NCI-H1694 (cell line): Measurements from ENCODE around the gene TREML2.
A peak's percentile ranks its signal among the peaks of the same experiment; 100 is the strongest.

ENCODE experiments used
- DNase-seq: peaks from one replicate; lab custom pipeline; 2025; lab: John Stamatoyannopoulos, UW

The TREML2 gene

GRCh38 chr6:41176189-41176588 is 24.8 kb downstream of the TREML2 start:
- DNase-seq, result no peak

GRCh38 chr6:41175084-41175483 is 25.9 kb downstream of the TREML2 start:
- DNase-seq, result no peak

DNA sequence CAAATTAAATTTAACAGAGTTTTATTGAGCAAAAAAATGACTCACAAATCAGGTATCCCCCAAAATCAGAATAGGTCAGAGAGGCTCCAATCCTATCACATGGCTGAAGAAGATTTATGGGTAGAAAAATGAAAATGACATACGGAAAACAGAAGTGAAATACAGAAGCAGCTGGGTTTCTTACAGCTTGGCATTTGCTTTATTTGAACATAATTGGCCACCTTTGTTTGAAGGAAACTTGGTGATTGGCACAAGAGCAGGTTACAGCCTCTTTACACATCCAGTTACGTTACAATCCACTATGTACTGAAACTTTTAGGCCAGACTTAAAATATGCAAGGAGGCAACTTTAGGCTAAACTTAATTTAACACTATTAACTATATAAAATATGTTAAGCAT is 26.3 kb downstream of the TREML2 start:
- DNase-seq, result no peak

GRCh38 chr6:41171908-41172307 is 29.0 kb downstream of the TREML2 start:
- no peak for DNase-seq

DNA sequence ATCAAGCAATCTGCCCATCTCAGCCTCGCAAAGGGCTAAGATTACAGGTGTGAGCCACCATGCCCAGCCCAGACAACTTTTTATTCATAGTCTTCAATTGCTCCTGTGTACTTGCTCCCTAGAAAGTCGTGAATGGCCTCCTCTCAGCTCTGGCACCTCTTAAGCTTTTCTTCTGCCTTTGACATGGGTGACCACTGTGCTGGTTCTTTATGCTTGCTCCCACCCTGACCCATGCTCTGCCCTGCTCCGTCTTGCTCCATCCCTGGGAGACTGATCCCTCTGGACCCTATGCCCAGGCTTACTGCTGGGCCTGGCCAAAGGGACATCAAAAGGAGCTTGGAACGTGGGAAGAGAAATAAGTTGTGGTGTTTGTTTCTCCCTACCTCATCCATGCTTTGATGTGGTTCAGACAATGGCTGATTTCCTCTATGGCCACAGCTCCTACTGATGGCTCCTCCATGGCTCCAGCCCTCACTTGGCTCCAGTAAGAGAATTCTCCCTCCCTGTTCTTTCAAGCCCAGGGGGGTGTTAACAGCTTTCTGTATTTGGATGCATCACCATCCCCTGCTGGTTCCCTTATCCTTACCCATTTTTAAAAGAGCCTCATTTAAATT is 30.3 kb downstream of the TREML2 start:
- no peak for DNase-seq

GRCh38 chr6:41167173-41167963 is 33.6 kb downstream of the TREML2 start:
- no peak for DNase-seq

DNA sequence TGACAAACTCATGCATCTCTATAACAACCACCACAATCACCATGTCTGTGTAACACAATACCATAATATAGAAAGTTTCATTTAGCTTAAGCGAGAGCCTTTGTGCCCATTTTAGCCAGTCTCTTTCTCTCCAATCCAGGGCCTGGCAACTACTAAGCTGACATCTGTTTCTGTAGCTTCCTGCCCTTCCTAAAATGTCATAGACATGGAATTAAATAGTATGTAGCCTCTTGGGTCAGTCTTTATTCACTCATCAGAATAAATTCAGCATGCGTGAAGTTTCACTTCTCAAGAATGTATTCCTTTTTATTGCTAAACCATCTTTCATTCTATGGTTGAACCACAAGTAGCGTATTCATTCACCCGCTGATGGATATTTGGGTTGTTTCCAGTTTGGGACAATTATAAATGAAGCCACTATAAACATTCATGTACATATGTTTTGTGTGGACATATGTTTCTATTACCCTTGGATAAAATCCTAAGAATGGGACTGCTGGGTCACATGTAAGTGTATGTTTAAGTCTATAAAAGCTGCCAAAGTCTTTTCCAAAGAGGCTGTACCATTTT is 36.3 kb downstream of the TREML2 start:
- no peak for DNase-seq

DNA sequence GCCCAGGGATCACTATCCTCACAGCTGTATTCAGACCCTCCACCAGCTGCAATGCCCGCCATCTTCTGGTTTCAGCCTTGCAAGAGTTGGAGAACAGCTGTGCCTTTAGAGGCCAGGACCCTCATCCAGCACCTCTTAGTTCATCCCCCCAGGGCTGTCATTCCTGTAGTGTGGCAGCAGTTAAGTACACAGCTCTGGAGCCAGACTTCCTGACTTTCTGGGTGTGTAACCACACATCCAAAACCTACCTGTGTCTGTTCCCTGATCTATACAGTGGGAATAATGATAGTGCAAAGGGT is 37.6 kb downstream of the TREML2 start:
- no peak for DNase-seq

DNA sequence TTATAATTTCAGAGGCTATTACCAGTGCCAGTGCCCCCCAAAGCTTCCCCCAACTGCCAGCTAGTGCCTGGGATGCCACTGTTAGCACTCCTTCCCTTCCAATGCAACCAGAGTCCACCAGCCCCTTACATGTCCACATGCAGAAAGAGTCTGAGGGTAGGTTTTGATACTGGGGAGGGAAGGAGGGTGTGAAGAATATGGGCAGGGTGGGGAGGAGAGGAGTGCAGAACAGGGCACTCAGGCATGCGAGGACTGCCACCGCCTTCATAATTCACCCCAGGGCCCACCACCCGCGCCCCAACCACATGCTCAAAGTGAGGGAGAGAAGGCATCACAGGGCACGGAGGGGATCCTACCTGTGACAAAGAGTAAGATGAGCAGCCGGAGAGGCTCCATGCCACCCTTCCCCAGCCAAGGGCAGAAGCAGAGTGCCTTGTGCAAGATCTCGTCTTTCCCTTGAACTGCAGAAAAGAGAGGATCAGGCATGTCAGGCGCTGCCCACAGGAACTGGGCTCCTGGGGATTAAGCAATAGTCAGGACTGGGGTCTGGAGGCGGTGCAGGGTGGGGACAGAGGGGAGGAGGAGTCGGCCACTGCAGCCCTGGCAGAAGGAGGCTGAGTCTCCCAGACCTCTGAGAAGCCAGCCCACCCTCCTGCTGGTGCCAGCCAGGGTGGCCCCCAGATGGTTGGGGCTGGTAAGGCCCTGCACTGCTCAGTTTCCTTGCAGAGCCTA is 38.1 kb downstream of the TREML2 start, which contains the start of gene TREM2:
TREM2 (minus strand) TSS at position 430 of the 732 bp plus-strand sequence; CDS start at position 396, 34 bp downstream.
- no peak for DNase-seq

DNA sequence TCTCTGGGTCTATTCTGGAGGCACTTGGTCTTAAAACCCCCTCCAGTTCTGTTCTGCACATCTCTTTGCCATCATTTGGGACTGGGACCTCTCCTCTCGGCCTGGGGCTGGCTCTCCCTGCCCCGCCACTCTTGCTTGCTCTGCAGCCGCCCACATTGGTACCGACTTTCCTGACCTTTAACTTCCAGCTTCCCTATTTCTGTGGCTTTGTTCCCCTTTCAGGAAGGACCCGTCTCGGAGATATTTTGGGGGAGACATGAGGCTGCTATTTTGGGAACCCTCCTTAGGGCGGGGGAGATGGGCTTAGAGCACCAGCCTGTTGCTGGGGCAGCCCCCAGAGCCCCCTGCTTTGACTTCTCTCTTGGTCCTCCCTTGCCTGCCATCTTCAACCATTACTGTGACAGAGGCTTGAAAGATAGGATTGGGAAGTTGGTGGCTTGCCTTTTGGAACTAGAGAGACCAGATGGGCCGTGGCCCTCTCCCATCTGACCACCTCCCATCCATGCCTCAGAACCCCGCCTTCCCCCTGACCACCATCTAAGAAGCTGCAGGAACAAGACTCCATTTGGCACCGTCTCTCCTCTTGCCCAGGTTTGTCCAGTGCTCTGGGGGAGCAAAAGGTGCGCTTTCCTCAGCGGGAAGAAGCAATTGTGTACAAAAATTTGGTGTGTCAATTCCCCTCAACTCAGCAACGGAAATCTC is 38.9 kb downstream of the TREML2 start:
- no peak for DNase-seq

DNA sequence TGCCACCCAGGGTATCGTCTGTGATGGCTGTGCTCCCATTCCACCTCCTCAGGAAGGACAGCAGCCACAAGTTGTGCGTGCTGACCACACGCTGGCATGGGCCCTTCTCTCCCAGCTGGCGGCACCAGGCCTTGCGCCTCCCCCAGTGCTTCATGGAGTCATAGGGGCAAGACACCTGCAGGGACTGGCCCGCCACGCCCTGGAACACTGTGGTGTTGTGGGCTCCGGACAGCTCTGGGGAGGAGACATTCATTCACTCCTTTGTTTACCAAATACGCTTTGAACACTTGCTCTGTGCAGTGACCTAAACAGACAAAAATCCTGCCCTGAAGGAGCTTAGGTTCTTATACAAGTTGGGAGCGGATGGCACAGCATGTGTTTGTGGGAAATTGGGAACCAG is 39.6 kb downstream of the TREML2 start:
- no peak for DNase-seq

DNA sequence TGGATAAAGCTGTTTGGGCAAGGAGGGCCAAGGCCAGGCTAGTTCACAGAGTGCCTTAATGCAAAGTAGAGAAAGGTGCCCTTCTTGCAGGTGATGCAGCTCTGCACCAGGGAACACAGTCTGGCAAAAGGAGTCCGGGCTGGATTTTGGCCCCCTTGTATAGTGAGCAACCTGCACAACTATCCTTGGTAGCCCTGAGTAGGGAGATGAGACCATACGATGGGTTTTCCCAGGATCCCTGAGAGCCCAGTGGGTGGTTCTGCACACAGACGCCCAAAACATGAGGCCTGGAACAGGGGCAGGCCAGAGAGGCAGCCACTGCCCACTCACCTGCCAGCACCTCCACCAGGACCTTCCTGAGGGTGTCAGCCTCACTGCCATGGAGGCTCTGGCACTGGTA is 40.0 kb downstream of the TREML2 start:
- no peak for DNase-seq

GRCh38 chr6:41159415-41160082 is 41.4 kb downstream of the TREML2 start:
- peak; percentile 82 for DNase-seq

DNA sequence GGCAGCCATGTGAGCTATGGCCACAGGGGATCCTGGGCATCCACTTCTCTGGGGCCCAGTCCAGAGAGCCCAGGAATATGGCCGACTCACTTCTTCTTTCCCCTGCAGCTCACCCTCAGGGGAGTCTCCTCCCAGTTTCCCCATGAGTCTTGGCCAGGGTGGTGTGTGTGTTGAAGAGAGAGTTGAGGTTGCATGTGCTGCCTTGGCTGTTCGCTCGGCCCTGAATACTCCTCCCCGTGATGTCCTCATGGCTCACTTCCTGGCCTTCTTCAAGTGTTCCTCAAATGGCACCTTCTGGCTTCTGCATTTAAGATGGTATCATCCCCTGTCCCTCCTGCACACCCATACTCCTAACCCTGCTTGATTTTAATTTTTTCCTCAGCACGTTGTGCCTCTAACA is 43.6 kb downstream of the TREML2 start:
- DNase-seq, result no peak

DNA sequence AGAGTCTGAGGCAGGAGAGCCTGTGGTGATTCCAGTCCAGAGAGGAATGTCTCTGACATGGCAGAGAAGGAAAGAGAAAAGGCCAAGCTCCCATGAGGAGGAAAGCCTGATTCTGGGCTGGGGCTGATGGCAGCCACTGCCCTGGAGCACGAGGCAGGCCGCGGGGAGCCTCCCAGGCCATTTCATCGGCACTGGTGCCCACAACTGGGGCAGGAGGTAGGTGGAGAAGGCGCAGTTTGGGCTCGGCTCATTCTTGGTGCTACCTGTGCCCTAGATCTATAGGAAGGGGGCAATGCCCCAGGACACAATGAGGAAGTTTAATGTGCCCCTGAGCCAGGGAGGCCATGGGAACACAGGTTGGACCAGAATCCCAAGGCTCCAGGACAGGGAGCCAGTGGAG is 44.2 kb downstream of the TREML2 start:
- DNase-seq, result no peak

- DNase-seq, result no peak
Measured at GRCh38 chr6:41156001-41156400, 44.9 kb downstream of the TREML2 start.

DNA sequence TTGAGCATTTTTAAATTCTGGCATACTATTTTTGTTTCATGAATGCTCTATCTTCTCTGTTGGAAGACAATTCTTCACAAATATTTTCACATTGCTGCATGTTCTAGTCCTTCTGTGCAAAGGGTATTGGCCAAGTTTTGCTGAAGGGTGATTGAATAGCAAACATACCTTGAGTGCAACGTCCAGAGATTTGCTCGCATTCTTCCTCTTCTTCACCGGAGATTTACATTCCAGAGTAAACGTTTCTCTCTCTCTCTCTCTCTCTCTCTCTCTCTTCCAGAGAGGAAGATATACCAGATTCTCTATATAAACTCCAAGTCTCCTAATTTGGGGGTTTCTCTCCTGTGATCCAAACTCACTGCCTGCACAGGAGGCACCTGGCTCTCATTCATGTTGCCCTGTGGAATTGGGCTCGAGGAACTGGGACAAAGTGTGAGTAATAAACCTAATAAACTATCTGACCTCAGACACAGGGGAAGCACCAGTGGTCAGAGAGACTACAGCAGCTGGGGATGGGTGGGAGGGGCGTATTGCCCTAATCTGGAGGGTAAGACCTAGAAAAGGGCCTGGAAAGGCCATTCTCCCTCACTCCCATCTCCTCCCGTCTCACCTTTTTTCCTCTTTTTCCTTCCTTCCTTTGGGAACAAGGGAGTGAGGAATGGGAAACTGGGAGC is 45.7 kb downstream of the TREML2 start:
- no peak for DNase-seq

- no peak for DNase-seq
Measured at GRCh38 chr6:41153992-41154625, 46.8 kb downstream of the TREML2 start, which contains the start of gene TREML1. TSS of gene TREML1 (minus strand) at chr6:41154347. CDS start at chr6:41154288, 59 bp downstream.

DNA sequence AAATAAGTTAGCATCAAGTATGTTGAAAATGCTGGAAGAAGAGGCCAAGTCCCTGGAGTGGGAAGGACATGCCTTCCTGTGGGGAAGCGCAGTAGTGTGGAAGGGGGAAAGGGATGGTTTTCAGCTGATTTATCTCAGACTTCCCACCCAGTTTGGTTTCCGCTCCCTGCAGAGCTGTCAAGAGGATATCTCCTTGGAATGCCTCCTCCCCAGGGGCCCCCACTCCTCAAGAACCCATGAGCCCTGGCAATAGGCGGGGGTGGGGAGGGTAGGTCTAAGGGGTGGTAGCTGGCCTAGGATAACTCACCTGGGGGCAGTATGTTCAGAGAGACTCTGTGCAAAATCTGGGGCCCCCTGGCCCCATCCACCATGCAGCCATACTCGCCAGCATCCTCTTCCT is 47.5 kb downstream of the TREML2 start:
- DNase-seq, result no peak

- DNase-seq, result no peak
Measured at GRCh38 chr6:41150671-41151070, 50.3 kb downstream of the TREML2 start.
